Activated naive CD8-positive, alpha-beta T cell treated with anti-CD3 and anti-CD28 coated beads, Interleukin-2, amount 50 U/mL, for 16 hours (primary cell): ENCODE measurements around the gene KDSR.
A peak's percentile ranks its signal among the peaks of the same experiment; 100 is the strongest.

Experiments
- DNase-seq: peaks from one replicate; pipeline ENCODE4 v3.0.0-alpha.2; 2020; ENCODE audit warnings: low read depth, low spot score

The KDSR gene

GRCh38 chr18:63321291-63321690 is 45.7 kb downstream of the KDSR start:
- DNase-seq = no peak

GRCh38 chr18:63320975-63321265 is 46.1 kb downstream of the KDSR start:
- no peak for DNase-seq

GRCh38 chr18:63320123-63320974 is 46.7 kb downstream of the KDSR start:
- DNase-seq = peak; percentile 70

- DNase-seq = no peak
Measured at GRCh38 chr18:63319383-63320122, 47.5 kb downstream of the KDSR start, which contains the start of gene BCL2. Gene BCL2, minus strand, starts transcription at chr18:63319769.

- DNase-seq = no peak
Measured at GRCh38 chr18:63318889-63319382, 48.1 kb downstream of the KDSR start.

- DNase-seq = peak; percentile 64
Measured at GRCh38 chr18:63317982-63318888, 48.8 kb downstream of the KDSR start.

GRCh38 chr18:63317556-63317946 is 49.5 kb downstream of the KDSR start:
- DNase-seq = no peak

- DNase-seq = no peak
Measured at GRCh38 chr18:63316612-63317555, 50.1 kb downstream of the KDSR start.

GRCh38 chr18:63315876-63316275 is 51.1 kb downstream of the KDSR start:
- DNase-seq = no peak

- no peak for DNase-seq
Measured at GRCh38 chr18:63315131-63315662, 51.8 kb downstream of the KDSR start.

GRCh38 chr18:63314062-63314790 is 52.8 kb downstream of the KDSR start:
- DNase-seq = no peak

- DNase-seq = no peak
Measured at GRCh38 chr18:63313396-63313917, 53.5 kb downstream of the KDSR start.

- no peak for DNase-seq
Measured at GRCh38 chr18:63312737-63313395, 54.1 kb downstream of the KDSR start.

GRCh38 chr18:63312019-63312409 is 55.0 kb downstream of the KDSR start:
- DNase-seq = no peak

GRCh38 chr18:63311118-63312018 is 55.6 kb downstream of the KDSR start:
- no peak for DNase-seq

- no peak for DNase-seq
Measured at GRCh38 chr18:63309422-63309821, 57.6 kb downstream of the KDSR start.

- DNase-seq = no peak
Measured at GRCh38 chr18:63307551-63308200, 59.3 kb downstream of the KDSR start.
